Measurements from ENCODE around the gene VTI1B.
"Not testable (repeated sequence)": the region's sequence is repeated elsewhere in the genome, so short reads cannot be mapped to it uniquely, and the experiment has no call there.

The VTI1B gene

GRCh38 chr14:67674480-67675218, at the start of gene VTI1B:
VTI1B (minus strand) TSS chr14:67674632; CDS start chr14:67674489, 143 bp downstream.
- peak; percentile 64 for DNase-seq (ENCODE audit: low read depth)

- DNase-seq (ENCODE audit: low read depth): no peak
Observed at GRCh38 chr14:67722293-67722692, 47.9 kb upstream of the VTI1B start.

- no peak for DNase-seq (ENCODE audit: low read depth)
Observed at GRCh38 chr14:67721875-67722274, 47.4 kb upstream of the VTI1B start.

- DNase-seq (ENCODE audit: low read depth): no peak
Observed at GRCh38 chr14:67719866-67720265, 45.4 kb upstream of the VTI1B start.

- not testable (repeated sequence) for DNase-seq (ENCODE audit: low read depth)
Observed at GRCh38 chr14:67719385-67719784, 45.0 kb upstream of the VTI1B start.

- no peak for DNase-seq (ENCODE audit: low read depth)
Observed at GRCh38 chr14:67718265-67718664, 43.8 kb upstream of the VTI1B start.

GRCh38 chr14:67717048-67717447, 42.6 kb upstream of the VTI1B start:
- no peak for DNase-seq (ENCODE audit: low read depth)

- no peak for DNase-seq (ENCODE audit: low read depth)
Observed at GRCh38 chr14:67710209-67710608, 35.8 kb upstream of the VTI1B start.

GRCh38 chr14:67709796-67710195, 35.4 kb upstream of the VTI1B start:
- not testable (repeated sequence) for DNase-seq (ENCODE audit: low read depth)

- not testable (repeated sequence) for DNase-seq (ENCODE audit: low read depth)
Observed at GRCh38 chr14:67709346-67709745, 34.9 kb upstream of the VTI1B start.

- no peak for DNase-seq (ENCODE audit: low read depth)
Observed at GRCh38 chr14:67705211-67705610, 30.8 kb upstream of the VTI1B start.

- no peak for DNase-seq (ENCODE audit: low read depth)
Observed at GRCh38 chr14:67704484-67705089, 30.2 kb upstream of the VTI1B start.

- no peak for DNase-seq (ENCODE audit: low read depth)
Observed at GRCh38 chr14:67703997-67704396, 29.6 kb upstream of the VTI1B start.

- DNase-seq (ENCODE audit: low read depth): not testable (repeated sequence)
Observed at GRCh38 chr14:67701492-67701891, 27.1 kb upstream of the VTI1B start, which contains the start of gene RDH12. RDH12 (plus strand) TSS chr14:67701886; CDS start chr14:67722643, 20,757 bp downstream.

- no peak for DNase-seq (ENCODE audit: low read depth)
Observed at GRCh38 chr14:67698179-67698578, 23.7 kb upstream of the VTI1B start.

- DNase-seq (ENCODE audit: low read depth): no peak
Observed at GRCh38 chr14:67697006-67697405, 22.6 kb upstream of the VTI1B start.

GRCh38 chr14:67695394-67695949, 21.0 kb upstream of the VTI1B start, which contains the start of gene RDH11:
RDH11 (minus strand) TSS chr14:67695764; CDS start chr14:67695703, 61 bp downstream.
- DNase-seq (ENCODE audit: low read depth): peak; percentile 66

- DNase-seq (ENCODE audit: low read depth): peak; percentile 33
Observed at GRCh38 chr14:67694791-67695393, 20.5 kb upstream of the VTI1B start.

GRCh38 chr14:67690011-67690410, 15.6 kb upstream of the VTI1B start:
- DNase-seq (ENCODE audit: low read depth): no peak

GRCh38 chr14:67683842-67684241, 9.4 kb upstream of the VTI1B start:
- DNase-seq (ENCODE audit: low read depth): no peak

- no peak for DNase-seq (ENCODE audit: low read depth)
Observed at GRCh38 chr14:67680941-67681340, 6.5 kb upstream of the VTI1B start.

GRCh38 chr14:67680121-67680602, 5.7 kb upstream of the VTI1B start:
- no peak for DNase-seq (ENCODE audit: low read depth)

- no peak for DNase-seq (ENCODE audit: low read depth)
Observed at GRCh38 chr14:67679006-67679405, 4.6 kb upstream of the VTI1B start.

Data from activated T-cell treated with anti-CD3 and anti-CD28 coated beads for 1 hour (primary cell).